Subcutaneous abdominal adipose tissue (tissue), 5 donors: ENCODE results near the gene PAM.
A peak's percentile ranks its signal among the peaks of the same experiment; 100 is the strongest.

Experiments
- H3K27ac ChIP-seq: one replicate; pipeline ENCODE4 v1.7.0; 2013; ENCODE audit warnings: low read depth, mild to moderate bottlenecking, inconsistent platforms, low read length, moderate library complexity
- H3K27me3 ChIP-seq, 5 donors: one replicate each; pipeline ENCODE4 v1.7.0; 2013; ENCODE audit warnings: low read length in 5 of 5, inconsistent platforms in 1 of 5; ENCODE audit not compliant: control insufficient read depth in 5 of 5, insufficient read depth in 4 of 5
- H3K36me3 ChIP-seq, 5 donors: one replicate each; pipeline ENCODE4 v1.7.0; 2013; ENCODE audit warnings: low read length in 5 of 5; ENCODE audit not compliant: control insufficient read depth in 5 of 5, insufficient read depth in 5 of 5
- H3K4me1 ChIP-seq, 5 donors: one replicate each; pipeline ENCODE4 v1.7.0; 2013; ENCODE audit warnings: low read length in 5 of 5, mild to moderate bottlenecking in 3 of 5, moderate library complexity in 1 of 5; ENCODE audit not compliant: control insufficient read depth in 5 of 5, insufficient read depth in 5 of 5
- H3K4me3 ChIP-seq, 5 donors: one replicate each; pipeline ENCODE4 v1.7.0; 2013; ENCODE audit warnings: low read length in 5 of 5, low read depth in 1 of 5
- H3K9ac ChIP-seq, 5 donors: one replicate each; pipeline ENCODE4 v1.7.0; 2013; ENCODE audit warnings: low read length in 5 of 5, mild to moderate bottlenecking in 4 of 5, moderate library complexity in 3 of 5
- H3K9me3 ChIP-seq, 5 donors: one replicate each; pipeline ENCODE4 v1.7.0; 2013; ENCODE audit warnings: low read length in 5 of 5; ENCODE audit not compliant: control insufficient read depth in 5 of 5
- donor health status: healthy.
- donor health status: healthy.
- donor health status: healthy.
- donor health status: healthy.
- donor health status: healthy.

PAM gene

DNA sequence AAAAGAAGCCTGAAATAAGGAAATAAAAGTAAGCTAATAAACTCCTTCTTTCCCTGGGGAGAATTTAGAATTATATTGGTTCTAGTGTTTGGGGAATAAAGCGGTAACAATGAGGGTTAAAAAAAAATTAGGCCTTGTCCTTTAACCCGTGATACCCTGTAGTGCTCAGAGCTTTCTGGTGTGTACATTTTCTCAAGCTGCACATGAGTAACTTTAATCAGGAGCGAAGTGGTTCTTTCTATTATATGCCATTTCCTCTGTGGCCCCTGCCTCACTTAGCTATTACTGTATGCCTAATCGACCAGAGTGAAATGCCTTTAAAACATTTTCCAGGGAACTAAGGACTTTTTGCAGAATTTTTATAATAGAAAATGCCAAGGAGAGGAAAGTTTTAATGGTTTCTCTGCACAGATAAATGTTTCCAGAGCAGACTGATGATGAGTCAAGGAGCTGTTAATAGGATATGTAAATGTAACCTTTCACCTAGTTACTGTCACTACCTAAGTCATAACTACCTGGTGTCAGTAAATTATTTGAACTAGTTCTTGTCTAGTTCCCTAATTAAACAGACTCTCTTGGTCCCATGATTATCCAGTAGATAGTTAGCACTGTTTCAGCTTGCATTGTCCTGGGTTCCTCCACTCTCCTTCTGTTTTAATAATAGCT is 7.6 kb downstream of the PAM start:
- H3K27ac ChIP-seq = peak overlapping the region; percentile 48
- H3K4me1 ChIP-seq = peaks cover 2 to 38% (median 25%) of the 10 kb centered on the region in 5 donors
- H3K9ac ChIP-seq = no peak overlapping the region
- no peaks in the 10 kb centered on the region for H3K9me3 ChIP-seq
- H3K36me3 ChIP-seq = no peaks in the 10 kb centered on the region
- H3K4me3 ChIP-seq = no peak overlapping the region
- H3K27me3 ChIP-seq = no peaks in the 10 kb centered on the region

GRCh38 chr5:102763734-102764133 is 8.6 kb downstream of the PAM start:
- Histone ChIP-seq H3K27me3 (no peaks in the 10 kb centered on the region), H3K27ac (no peak overlapping the region), H3K4me3 (no peak overlapping the region), H3K4me1 (peaks cover 2 to 34% (median 25%) of the 10 kb centered on the region in 5 donors), H3K9me3 (no peaks in the 10 kb centered on the region), H3K9ac (no peak overlapping the region), H3K36me3 (no peaks in the 10 kb centered on the region)

- Histone ChIP-seq H3K9ac (no peak overlapping the region), H3K27me3 (no peaks in the 10 kb centered on the region), H3K4me3 (no peak overlapping the region), H3K9me3 (no peaks in the 10 kb centered on the region), H3K27ac (no peak overlapping the region), H3K36me3 (no peaks in the 10 kb centered on the region), H3K4me1 (peaks cover 2 to 32% (median 23%) of the 10 kb centered on the region in 5 donors)
Measured at GRCh38 chr5:102764381-102765004, 9.4 kb downstream of the PAM start.

- Histone ChIP-seq H3K27me3 (no peaks in the 10 kb centered on the region), H3K36me3 (no peaks in the 10 kb centered on the region), H3K9me3 (no peaks in the 10 kb centered on the region), H3K27ac (no peak overlapping the region), H3K4me1 (peaks cover 2 to 23% (median 19%) of the 10 kb centered on the region in 5 donors), H3K4me3 (no peak overlapping the region), H3K9ac (no peak overlapping the region)
Measured at GRCh38 chr5:102765350-102765749, 10.2 kb downstream of the PAM start.

DNA sequence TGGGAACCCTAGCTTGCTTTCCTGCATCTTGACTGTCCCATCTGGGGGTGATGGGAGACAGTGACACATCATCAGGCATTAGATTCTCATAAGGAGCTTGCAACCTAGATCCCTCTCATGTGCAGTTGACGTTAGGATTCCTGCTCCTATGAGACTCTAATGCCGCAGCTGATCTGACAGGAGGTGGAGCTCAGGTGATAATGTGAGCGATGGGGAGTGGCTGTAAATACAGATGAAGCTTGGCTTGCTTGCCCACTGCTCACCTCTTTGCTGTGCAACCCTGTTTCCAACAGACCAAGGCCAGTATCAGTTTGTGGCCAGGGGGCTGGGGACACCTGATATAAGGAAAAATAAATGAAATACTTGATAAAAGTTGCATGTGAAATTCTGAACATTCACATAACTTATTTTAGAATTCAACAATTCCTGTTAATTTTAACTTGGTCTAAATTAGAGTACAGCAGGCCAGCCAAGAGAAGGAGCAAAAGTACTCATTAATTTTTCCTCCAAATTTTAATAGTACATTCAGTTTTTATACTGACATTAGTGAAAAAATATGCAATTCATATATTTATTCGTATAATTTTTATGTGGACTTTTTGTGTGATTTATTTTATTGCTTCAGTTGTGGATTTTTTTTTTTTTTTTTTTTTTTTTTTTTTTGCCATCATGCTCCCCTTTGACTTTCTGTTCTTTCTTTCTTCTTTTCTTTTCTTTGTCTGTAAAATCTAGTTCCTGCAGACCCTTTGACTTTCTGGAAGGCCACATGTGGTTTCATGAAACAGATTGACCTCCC is 11.4 kb downstream of the PAM start:
- Histone ChIP-seq H3K4me3 (no peak overlapping the region), H3K9me3 (no peaks in the 10 kb centered on the region), H3K27me3 (no peaks in the 10 kb centered on the region), H3K36me3 (no peaks in the 10 kb centered on the region), H3K9ac (no peak overlapping the region), H3K4me1 (peaks cover 0 to 20% (median 15%) of the 10 kb centered on the region in 5 donors), H3K27ac (no peak overlapping the region)

GRCh38 chr5:102767862-102768261 is 12.8 kb downstream of the PAM start:
- Histone ChIP-seq H3K36me3 (no peaks in the 10 kb centered on the region), H3K27ac (no peak overlapping the region)

GRCh38 chr5:102770803-102771202 is 15.7 kb downstream of the PAM start:
- Histone ChIP-seq H3K27ac (peak overlapping the region; percentile 38), H3K27me3 (no peaks in the 10 kb centered on the region), H3K36me3 (no peaks in the 10 kb centered on the region), H3K9me3 (no peaks in the 10 kb centered on the region), H3K4me1 (peaks cover 0 to 21% (median 17%) of the 10 kb centered on the region in 5 donors), H3K4me3 (no peak overlapping the region), H3K9ac (no peak overlapping the region)

More at GRCh38 chr5:102767862-102768261, 12.8 kb downstream of the PAM start:
- Histone ChIP-seq H3K9me3 (no peaks in the 10 kb centered on the region), H3K4me1 (peaks cover 0 to 22% (median 16%) of the 10 kb centered on the region in 5 donors), H3K4me3 (no peak overlapping the region), H3K27me3 (no peaks in the 10 kb centered on the region), H3K9ac (no peak overlapping the region)

DNA sequence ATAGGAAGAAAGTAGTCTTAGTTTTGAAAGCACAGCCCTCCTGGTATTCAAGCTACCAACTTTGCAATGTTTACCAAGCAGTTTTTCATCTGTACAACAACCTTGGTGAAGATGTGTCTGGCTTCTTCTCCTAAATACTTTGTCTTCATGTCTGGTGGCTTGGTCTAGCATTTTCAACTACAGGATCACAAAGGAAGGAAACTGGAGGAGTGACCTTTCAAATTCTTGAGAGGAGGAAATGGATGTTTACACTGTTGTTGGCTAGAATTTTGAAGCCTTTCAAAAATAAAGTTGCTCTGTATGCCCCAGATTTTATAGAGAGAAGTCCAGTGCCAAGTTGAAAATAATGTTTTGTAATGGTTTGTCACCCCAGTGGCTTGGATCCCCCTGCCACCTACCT is 16.3 kb downstream of the PAM start:
- H3K27ac ChIP-seq = peak overlapping the region; percentile 38
- no peaks in the 10 kb centered on the region for H3K36me3 ChIP-seq
- H3K9me3 ChIP-seq = no peaks in the 10 kb centered on the region
- H3K9ac ChIP-seq = no peak overlapping the region
- peak overlapping the region in 1 of 5 donors; percentile 14 for H3K4me3 ChIP-seq
- peaks cover 0 to 21% (median 17%) of the 10 kb centered on the region in 5 donors for H3K4me1 ChIP-seq
- H3K27me3 ChIP-seq = no peaks in the 10 kb centered on the region

DNA sequence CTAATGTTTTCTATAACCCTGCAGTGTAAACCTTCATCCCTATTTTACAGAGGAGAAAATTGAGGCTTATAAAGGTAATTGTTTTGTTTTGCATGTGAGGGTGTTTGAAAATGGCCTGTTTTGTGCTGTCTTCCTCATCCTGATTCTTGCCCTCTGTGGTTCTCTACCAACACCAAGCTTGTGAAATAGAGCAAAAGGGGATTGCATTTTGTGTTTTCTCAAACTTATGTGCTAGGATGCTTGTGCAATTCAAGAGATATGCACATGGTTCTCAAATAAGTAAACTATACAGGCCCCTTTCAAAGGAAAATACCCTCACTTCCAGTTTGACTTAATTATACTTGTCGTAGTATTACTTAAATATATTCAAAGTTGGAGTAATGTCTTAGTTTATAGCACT is 17.2 kb downstream of the PAM start:
- H3K4me1 ChIP-seq = peaks cover 0 to 24% (median 17%) of the 10 kb centered on the region in 5 donors
- peak overlapping the region; percentile 38 for H3K27ac ChIP-seq

DNA sequence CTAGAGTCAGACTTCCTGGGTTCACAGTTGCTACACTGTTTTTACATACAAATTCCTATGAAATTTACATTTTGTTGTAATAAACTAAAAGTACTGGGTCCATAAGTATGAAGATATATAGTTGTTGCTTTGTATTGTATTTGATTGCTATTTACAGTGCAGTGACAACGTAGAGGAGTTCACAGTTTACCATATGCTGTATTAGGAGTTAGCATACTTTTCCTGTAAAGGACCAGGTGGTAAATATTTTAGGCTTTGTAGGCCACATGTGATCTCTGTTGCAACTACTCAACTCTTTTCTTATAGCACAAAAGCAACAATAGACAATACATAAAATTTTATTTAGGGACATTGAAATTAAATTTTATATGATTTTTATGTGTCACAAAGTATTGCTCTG is 18.0 kb downstream of the PAM start:
- Histone ChIP-seq H3K4me3 (no peak overlapping the region), H3K36me3 (no peaks in the 10 kb centered on the region), H3K9ac (no peak overlapping the region), H3K9me3 (no peaks in the 10 kb centered on the region), H3K27ac (no peak overlapping the region), H3K27me3 (no peaks in the 10 kb centered on the region), H3K4me1 (peaks cover 0 to 24% (median 17%) of the 10 kb centered on the region in 5 donors)

More for the DNA sequence above, 17.2 kb downstream of the PAM start:
- H3K9me3 ChIP-seq = no peaks in the 10 kb centered on the region
- H3K27me3 ChIP-seq = no peaks in the 10 kb centered on the region
- H3K36me3 ChIP-seq = no peaks in the 10 kb centered on the region
- no peak overlapping the region for H3K4me3 ChIP-seq
- H3K9ac ChIP-seq = no peak overlapping the region
